Mammary epithelial cell (primary cell): Measurements from ENCODE around the gene C2CD2L.

Experiments used
- EZH2 ChIP-seq: IDR thresholded peaks from 2 replicates; pipeline ENCODE4 v1.6.1; 2012; ENCODE audit warnings: low read length, inconsistent platforms, borderline replicate concordance
- TF ChIP-seq, protein P1 (sequence below), 2 donors: IDR thresholded peaks in 1 of 2; conservative IDR thresholded peaks in 1 of 2; 2 replicates each; pipeline ENCODE4 v1.5.1; 2011 to 2012; ENCODE audit warnings: inconsistent platforms in 2 of 2, low read length in 2 of 2, mild to moderate bottlenecking in 2 of 2, control low read depth in 1 of 2, low read depth in 1 of 2; ENCODE audit not compliant: insufficient read depth in 1 of 2; ENCODE audit errors: extremely low read depth in 1 of 2

DNA sequence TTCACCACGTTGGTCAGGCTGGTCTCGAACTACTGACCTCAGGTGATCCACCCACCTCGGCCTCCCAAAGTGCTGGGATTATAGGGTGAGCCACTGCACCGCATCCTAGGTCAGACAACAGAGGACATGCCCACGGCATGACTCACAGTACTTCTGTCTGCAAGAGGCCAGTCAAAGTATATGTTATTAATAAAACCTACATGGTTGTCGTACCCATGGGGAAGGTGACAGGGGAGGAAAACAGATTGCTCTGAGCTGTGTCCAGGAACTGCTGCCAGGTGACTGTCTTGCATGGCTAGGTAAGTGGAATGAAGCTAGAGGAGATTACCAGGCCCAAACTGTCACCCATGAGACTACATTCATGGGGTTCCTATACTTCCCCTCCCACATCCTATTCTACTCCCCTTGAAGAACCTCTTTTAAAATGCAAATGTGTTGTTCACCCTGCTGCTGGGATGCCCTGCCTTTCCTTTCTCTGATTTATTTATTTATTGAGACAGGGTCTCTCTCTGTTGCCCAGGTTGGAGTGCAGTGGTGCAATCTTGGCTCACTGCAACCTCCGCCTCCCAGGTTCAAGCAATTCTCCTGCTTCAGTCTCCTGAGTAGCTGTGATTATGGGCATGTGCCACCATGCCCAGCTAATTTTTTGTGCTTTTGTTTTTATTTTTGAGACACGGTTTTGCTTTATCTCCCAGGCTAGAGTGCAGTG is 59.4 kb downstream of the C2CD2L start:
- TF ChIP-seq, protein P1, sequence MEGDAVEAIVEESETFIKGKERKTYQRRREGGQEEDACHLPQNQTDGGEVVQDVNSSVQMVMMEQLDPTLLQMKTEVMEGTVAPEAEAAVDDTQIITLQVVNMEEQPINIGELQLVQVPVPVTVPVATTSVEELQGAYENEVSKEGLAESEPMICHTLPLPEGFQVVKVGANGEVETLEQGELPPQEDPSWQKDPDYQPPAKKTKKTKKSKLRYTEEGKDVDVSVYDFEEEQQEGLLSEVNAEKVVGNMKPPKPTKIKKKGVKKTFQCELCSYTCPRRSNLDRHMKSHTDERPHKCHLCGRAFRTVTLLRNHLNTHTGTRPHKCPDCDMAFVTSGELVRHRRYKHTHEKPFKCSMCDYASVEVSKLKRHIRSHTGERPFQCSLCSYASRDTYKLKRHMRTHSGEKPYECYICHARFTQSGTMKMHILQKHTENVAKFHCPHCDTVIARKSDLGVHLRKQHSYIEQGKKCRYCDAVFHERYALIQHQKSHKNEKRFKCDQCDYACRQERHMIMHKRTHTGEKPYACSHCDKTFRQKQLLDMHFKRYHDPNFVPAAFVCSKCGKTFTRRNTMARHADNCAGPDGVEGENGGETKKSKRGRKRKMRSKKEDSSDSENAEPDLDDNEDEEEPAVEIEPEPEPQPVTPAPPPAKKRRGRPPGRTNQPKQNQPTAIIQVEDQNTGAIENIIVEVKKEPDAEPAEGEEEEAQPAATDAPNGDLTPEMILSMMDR (conservative IDR thresholded peaks at IDR 0.05 in 1 of 2, IDR thresholded peaks at IDR 0.05 in 1 of 2; ENCODE audit: extremely low read depth in 1 of 2, insufficient read depth in 1 of 2, low read depth in 1 of 2, low read length in 2 of 2), result no peak
- TF ChIP-seq EZH2, result no peak
